HepG2 (cell line): ENCODE results near the gene CPAMD8. TPM values are rescaled to one million over a fixed set of nuclear protein-coding genes. Genes with fewer than 3 reads are reported as not detected.
A peak's percentile ranks its signal among the peaks of the same experiment; 100 is the strongest.

Source experiments
- BHLHE40 ChIP-seq: IDR thresholded peaks from 2 replicates; pipeline ENCODE4 v1.6.1; 2011; ENCODE audit warnings: low read length, improper control_type of control experiment
- HNF4A ChIP-seq: sonication (generic); formaldehyde crosslinking; IDR thresholded peaks from 2 replicates; pipeline ENCODE4 v1.4.0; 2020; ENCODE audit warnings: missing genetic modification reagents
- MAFK ChIP-seq, 2 experiments: IDR thresholded peaks in 1 of 2; conservative IDR thresholded peaks in 1 of 2; 2 replicates each; pipeline ENCODE4 v1.6.1; 2011; ENCODE audit warnings: improper control_type of control experiment in 2 of 2, low read length in 2 of 2
- NFIB ChIP-seq: sonication (generic); formaldehyde crosslinking; IDR thresholded peaks from 2 replicates; pipeline ENCODE4 v1.9.0; 2021; ENCODE audit warnings: missing genetic modification reagents, mild to moderate bottlenecking, borderline replicate concordance
- NFRKB ChIP-seq: fragments of 450-650 bp; IDR thresholded peaks from 2 replicates; pipeline ENCODE4 v1.6.1; 2017
- PCBP2 ChIP-seq: fragments of 200-400 bp; formaldehyde crosslinking; optimal IDR thresholded peaks from 2 replicates; pipeline ENCODE3; 2018; ENCODE audit warnings: low read length, low read depth; ENCODE audit not compliant: poor library complexity, severe bottlenecking
- PLRG1 ChIP-seq: fragments of 450-650 bp; conservative IDR thresholded peaks from 2 replicates; pipeline ENCODE4 v1.6.1; 2016
- SALL2 ChIP-seq: sonication (generic); formaldehyde crosslinking; IDR thresholded peaks from 2 replicates; pipeline ENCODE4 v1.8.1; 2023; ENCODE audit warnings: mild to moderate bottlenecking, missing genetic modification reagents, inconsistent platforms
- SATB2 ChIP-seq: sonication (generic); formaldehyde crosslinking; IDR thresholded peaks from 2 replicates; pipeline ENCODE4 v1.5.0; 2020; ENCODE audit warnings: missing genetic modification reagents
- THYN1 ChIP-seq: sonication (generic); formaldehyde crosslinking; IDR thresholded peaks from 2 replicates; pipeline ENCODE4 v1.8.1; 2023; ENCODE audit warnings: low read depth, mild to moderate bottlenecking, moderate library complexity, missing genetic modification reagents, borderline replicate concordance
- ZBTB20 ChIP-seq: sonication (generic); formaldehyde crosslinking; IDR thresholded peaks from 2 replicates; pipeline ENCODE4 v1.8.1; 2023; ENCODE audit warnings: missing genetic modification reagents, low read depth, mild to moderate bottlenecking, borderline replicate concordance
- ZNF121 ChIP-seq: sonication (generic); formaldehyde crosslinking; IDR thresholded peaks from 2 replicates; pipeline ENCODE4 v1.5.0; 2020; ENCODE audit warnings: mild to moderate bottlenecking, missing genetic modification reagents
- ZNF34 ChIP-seq: sonication (generic); formaldehyde crosslinking; IDR thresholded peaks from 2 replicates; pipeline ENCODE4 v1.4.0; 2020; ENCODE audit warnings: mild to moderate bottlenecking, missing genetic modification reagents, borderline replicate concordance
- ZNF530 ChIP-seq: sonication (generic); formaldehyde crosslinking; IDR thresholded peaks from 2 replicates; pipeline ENCODE4 v1.5.0; 2020; ENCODE audit warnings: low read depth, mild to moderate bottlenecking, missing genetic modification reagents
- ZNF557 ChIP-seq: sonication (generic); formaldehyde crosslinking; IDR thresholded peaks from 2 replicates; pipeline ENCODE4 v1.4.0; 2020; ENCODE audit warnings: missing genetic modification reagents
- polyA plus RNA-seq, 8 experiments: library from polyadenylated mRNA; depleted of rRNA in 3 of 8; stranded (reverse) in 7 of 8; unstranded in 1 of 8; fragments of >200 nt; fragmentation: Illumina TruSeq in 4 of 8; extraction: Trizol in 4 of 8; gene quantifications; 2 replicates each; pipeline versions ENCODE4 v1.2.1 to v1.2.3, GENCODE V29; 2011 to 2016; ENCODE audit warnings: low read depth in 4 of 8, missing spikeins in 1 of 8, mixed read lengths in 1 of 8; ENCODE audit not compliant: insufficient read depth in 1 of 8
- total RNA-seq, 5 experiments: library from RNA; depleted of rRNA; stranded (reverse); fragments of >200 nt; fragmentation: Illumina TruSeq; extraction: Trizol; gene quantifications; 2 replicates each; pipeline ENCODE4 v1.2.3, GENCODE V29; 2016; ENCODE audit warnings: low read depth in 1 of 5
- TF ChIP-seq, protein P1 (sequence below): sonication (generic); formaldehyde crosslinking; IDR thresholded peaks from 2 replicates; pipeline ENCODE4 v1.8.1; 2022; ENCODE audit warnings: low read depth, mild to moderate bottlenecking, missing genetic modification reagents
- TF ChIP-seq, protein P2 (sequence below): sonication (generic); formaldehyde crosslinking; IDR thresholded peaks from 2 replicates; pipeline ENCODE4 v1.5.0; 2020; ENCODE audit warnings: mild to moderate bottlenecking, missing genetic modification reagents
- TF ChIP-seq, protein P3 (sequence below): IDR thresholded peaks from 2 replicates; pipeline ENCODE4 v1.6.1; 2012; ENCODE audit warnings: inconsistent platforms
- TF ChIP-seq, protein P4 (sequence below): sonication (generic); formaldehyde crosslinking; IDR thresholded peaks from 2 replicates; pipeline ENCODE4 v1.5.1; 2020; ENCODE audit warnings: mild to moderate bottlenecking, moderate library complexity, missing genetic modification reagents
- TF ChIP-seq, protein P5 (sequence below): sonication (generic); formaldehyde crosslinking; IDR thresholded peaks from 2 replicates; pipeline ENCODE4 v1.4.0; 2020; ENCODE audit warnings: missing genetic modification reagents, mild to moderate bottlenecking, borderline replicate concordance
- TF ChIP-seq, protein P6 (sequence below): sonication (generic); formaldehyde crosslinking; IDR thresholded peaks from 2 replicates; pipeline ENCODE4 v1.4.0; 2020; ENCODE audit warnings: missing genetic modification reagents

The CPAMD8 gene
- total and polyA plus RNA-seq, 2 of the 13 experiments (the other 11 are each of a cell fraction or from before 2014, with no cell fraction given), result 0.29 to 0.34 TPM

DNA sequence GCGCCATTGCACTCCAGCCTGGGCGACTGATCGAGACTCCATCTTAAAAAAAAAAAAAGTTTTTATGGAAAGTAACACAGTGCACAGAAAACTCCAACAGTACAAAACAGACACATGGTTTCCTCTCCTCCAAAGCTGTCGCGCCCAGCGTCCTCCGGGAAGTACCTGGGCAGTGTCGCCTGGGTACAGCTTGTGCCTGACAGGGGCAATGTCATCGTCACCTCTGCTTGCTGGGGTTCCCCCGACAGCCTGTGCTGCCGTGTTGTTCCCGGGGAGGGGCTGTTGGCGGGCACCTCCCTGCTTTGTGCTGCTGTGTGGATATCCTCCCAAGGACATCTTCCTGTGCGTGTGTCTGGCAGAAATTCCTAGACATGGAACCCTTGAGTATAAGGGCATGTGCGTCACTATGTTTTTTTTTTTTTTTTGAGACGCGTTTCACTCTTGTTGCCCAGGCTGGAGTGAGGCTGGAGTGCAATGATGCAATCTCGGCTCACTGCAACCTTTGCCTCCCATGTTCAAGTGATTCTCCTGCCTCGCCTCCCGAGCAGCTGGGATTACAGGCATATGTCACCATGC is 140.2 kb downstream of the CPAMD8 start (continued):
- TF ChIP-seq, protein P1, sequence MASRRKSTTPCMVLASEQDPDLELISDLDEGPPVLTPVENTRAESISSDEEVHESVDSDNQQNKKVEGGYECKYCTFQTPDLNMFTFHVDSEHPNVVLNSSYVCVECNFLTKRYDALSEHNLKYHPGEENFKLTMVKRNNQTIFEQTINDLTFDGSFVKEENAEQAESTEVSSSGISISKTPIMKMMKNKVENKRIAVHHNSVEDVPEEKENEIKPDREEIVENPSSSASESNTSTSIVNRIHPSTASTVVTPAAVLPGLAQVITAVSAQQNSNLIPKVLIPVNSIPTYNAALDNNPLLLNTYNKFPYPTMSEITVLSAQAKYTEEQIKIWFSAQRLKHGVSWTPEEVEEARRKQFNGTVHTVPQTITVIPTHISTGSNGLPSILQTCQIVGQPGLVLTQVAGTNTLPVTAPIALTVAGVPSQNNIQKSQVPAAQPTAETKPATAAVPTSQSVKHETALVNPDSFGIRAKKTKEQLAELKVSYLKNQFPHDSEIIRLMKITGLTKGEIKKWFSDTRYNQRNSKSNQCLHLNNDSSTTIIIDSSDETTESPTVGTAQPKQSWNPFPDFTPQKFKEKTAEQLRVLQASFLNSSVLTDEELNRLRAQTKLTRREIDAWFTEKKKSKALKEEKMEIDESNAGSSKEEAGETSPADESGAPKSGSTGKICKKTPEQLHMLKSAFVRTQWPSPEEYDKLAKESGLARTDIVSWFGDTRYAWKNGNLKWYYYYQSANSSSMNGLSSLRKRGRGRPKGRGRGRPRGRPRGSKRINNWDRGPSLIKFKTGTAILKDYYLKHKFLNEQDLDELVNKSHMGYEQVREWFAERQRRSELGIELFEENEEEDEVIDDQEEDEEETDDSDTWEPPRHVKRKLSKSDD (CRISPR knock-in tag), result no peak
- TF ChIP-seq MAFK (conservative IDR thresholded peaks at IDR 0.05 in 1 of 2, IDR thresholded peaks at IDR 0.05 in 1 of 2; ENCODE audit: low read length in 2 of 2) (no peak), NFIB (CRISPR knock-in tag) (no peak), SALL2 (no peak), BHLHE40 (no peak), ZNF530 (CRISPR knock-in tag) (no peak), ZNF121 (CRISPR knock-in tag) (peak; percentile 51; the same call in 1 of the 2 replicates), PCBP2 (no peak), THYN1 (no peak), ZNF557 (no peak), NFRKB (no peak), ZBTB20 (no peak; the same call in 1 of the 2 replicates), SATB2 (CRISPR knock-in tag) (no peak), HNF4A (peak; percentile 28; the same call in 1 of the 2 replicates), PLRG1 (no peak), ZNF34 (CRISPR knock-in tag) (no peak)
- TF ChIP-seq, protein P2, sequence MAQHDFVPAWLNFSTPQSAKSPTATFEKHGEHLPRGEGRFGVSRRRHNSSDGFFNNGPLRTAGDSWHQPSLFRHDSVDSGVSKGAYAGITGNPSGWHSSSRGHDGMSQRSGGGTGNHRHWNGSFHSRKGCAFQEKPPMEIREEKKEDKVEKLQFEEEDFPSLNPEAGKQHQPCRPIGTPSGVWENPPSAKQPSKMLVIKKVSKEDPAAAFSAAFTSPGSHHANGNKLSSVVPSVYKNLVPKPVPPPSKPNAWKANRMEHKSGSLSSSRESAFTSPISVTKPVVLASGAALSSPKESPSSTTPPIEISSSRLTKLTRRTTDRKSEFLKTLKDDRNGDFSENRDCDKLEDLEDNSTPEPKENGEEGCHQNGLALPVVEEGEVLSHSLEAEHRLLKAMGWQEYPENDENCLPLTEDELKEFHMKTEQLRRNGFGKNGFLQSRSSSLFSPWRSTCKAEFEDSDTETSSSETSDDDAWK (CRISPR knock-in tag), result no peak
- TF ChIP-seq, protein P3, sequence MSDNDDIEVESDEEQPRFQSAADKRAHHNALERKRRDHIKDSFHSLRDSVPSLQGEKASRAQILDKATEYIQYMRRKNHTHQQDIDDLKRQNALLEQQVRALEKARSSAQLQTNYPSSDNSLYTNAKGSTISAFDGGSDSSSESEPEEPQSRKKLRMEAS, result no peak
- TF ChIP-seq, protein P4, sequence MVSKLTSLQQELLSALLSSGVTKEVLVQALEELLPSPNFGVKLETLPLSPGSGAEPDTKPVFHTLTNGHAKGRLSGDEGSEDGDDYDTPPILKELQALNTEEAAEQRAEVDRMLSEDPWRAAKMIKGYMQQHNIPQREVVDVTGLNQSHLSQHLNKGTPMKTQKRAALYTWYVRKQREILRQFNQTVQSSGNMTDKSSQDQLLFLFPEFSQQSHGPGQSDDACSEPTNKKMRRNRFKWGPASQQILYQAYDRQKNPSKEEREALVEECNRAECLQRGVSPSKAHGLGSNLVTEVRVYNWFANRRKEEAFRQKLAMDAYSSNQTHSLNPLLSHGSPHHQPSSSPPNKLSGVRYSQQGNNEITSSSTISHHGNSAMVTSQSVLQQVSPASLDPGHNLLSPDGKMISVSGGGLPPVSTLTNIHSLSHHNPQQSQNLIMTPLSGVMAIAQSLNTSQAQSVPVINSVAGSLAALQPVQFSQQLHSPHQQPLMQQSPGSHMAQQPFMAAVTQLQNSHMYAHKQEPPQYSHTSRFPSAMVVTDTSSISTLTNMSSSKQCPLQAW (CRISPR knock-in tag), result no peak
- TF ChIP-seq, protein P5, sequence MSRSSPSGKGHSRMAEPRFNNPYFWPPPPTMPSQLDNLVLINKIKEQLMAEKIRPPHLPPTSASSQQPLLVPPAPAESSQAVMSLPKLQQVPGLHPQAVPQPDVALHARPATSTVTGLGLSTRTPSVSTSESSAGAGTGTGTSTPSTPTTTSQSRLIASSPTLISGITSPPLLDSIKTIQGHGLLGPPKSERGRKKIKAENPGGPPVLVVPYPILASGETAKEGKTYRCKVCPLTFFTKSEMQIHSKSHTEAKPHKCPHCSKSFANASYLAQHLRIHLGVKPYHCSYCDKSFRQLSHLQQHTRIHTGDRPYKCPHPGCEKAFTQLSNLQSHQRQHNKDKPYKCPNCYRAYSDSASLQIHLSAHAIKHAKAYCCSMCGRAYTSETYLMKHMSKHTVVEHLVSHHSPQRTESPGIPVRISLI, result peak; percentile 92
- TF ChIP-seq, protein P6, sequence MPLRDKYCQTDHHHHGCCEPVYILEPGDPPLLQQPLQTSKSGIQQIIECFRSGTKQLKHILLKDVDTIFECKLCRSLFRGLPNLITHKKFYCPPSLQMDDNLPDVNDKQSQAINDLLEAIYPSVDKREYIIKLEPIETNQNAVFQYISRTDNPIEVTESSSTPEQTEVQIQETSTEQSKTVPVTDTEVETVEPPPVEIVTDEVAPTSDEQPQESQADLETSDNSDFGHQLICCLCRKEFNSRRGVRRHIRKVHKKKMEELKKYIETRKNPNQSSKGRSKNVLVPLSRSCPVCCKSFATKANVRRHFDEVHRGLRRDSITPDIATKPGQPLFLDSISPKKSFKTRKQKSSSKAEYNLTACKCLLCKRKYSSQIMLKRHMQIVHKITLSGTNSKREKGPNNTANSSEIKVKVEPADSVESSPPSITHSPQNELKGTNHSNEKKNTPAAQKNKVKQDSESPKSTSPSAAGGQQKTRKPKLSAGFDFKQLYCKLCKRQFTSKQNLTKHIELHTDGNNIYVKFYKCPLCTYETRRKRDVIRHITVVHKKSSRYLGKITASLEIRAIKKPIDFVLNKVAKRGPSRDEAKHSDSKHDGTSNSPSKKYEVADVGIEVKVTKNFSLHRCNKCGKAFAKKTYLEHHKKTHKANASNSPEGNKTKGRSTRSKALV (CRISPR knock-in tag), result 0 out of 2 replicates have a peak, but pooled peaks have one; percentile 16
